Measurements from ENCODE around the gene SRRT.
"Not testable (repeated sequence)": the region's sequence is repeated elsewhere in the genome, so short reads cannot be mapped to it uniquely, and the experiment has no call there.

The SRRT gene

DNA sequence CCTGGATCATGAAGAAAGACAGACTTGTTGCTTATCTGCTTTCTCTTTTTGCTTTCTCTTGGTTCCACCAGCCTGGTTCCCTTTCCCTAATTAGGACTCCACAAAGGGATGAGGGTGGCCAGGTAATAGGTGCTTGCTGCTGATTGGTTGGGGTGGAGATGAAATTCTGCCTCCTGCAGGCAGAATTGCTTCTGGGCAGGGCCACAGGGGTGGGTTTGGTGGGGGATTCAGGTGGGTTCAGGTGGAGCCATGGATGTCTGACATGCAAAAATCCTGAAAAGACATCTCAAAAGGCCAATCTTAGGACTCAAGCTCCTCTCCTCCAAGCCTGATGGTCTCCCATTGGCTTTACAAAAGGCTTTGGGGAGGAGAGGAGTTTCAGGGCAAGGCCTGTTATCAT lies 46.1 kb downstream of the SRRT start:
- Histone ChIP-seq H3K9ac (ENCODE audit: low read length) (no peak overlapping the region), H3K27ac (ENCODE audit: low read depth, low read length, poor library complexity, severe bottlenecking) (no peak overlapping the region), H3K4me3 (ENCODE audit: low read depth, low read length, poor library complexity, severe bottlenecking) (no peak overlapping the region), H3K27me3 (ENCODE audit: insufficient read depth, low read length) (no peaks in the 10 kb centered on the region), H3K9me2 (ENCODE audit: low read depth, low read length) (no peaks in the 10 kb centered on the region), H3K79me2 (ENCODE audit: insufficient read depth, low read length) (no peaks in the 10 kb centered on the region), H3K9me3 (ENCODE audit: low read length) (no peaks in the 10 kb centered on the region), H4K20me1 (ENCODE audit: insufficient read depth, low read length) (no peaks in the 10 kb centered on the region), H3F3A (ENCODE audit: insufficient read depth, low read length) (no peaks in the 10 kb centered on the region), H2AFZ (ENCODE audit: low read length) (no peak overlapping the region), H3K36me3 (ENCODE audit: insufficient read depth, low read length) (no peaks in the 10 kb centered on the region), H3K4me2 (ENCODE audit: low read length) (no peak overlapping the region), H3K4me1 (ENCODE audit: insufficient read depth, low read length, severe bottlenecking) (no peaks in the 10 kb centered on the region)
- TF ChIP-seq, protein P1, sequence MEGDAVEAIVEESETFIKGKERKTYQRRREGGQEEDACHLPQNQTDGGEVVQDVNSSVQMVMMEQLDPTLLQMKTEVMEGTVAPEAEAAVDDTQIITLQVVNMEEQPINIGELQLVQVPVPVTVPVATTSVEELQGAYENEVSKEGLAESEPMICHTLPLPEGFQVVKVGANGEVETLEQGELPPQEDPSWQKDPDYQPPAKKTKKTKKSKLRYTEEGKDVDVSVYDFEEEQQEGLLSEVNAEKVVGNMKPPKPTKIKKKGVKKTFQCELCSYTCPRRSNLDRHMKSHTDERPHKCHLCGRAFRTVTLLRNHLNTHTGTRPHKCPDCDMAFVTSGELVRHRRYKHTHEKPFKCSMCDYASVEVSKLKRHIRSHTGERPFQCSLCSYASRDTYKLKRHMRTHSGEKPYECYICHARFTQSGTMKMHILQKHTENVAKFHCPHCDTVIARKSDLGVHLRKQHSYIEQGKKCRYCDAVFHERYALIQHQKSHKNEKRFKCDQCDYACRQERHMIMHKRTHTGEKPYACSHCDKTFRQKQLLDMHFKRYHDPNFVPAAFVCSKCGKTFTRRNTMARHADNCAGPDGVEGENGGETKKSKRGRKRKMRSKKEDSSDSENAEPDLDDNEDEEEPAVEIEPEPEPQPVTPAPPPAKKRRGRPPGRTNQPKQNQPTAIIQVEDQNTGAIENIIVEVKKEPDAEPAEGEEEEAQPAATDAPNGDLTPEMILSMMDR (IDR thresholded peaks at IDR 0.05; ENCODE audit: low read length), result no peak
- no peak for TF ChIP-seq EZH2 (IDR thresholded peaks at IDR 0.05; ENCODE audit: borderline replicate concordance, low read length)

DNA sequence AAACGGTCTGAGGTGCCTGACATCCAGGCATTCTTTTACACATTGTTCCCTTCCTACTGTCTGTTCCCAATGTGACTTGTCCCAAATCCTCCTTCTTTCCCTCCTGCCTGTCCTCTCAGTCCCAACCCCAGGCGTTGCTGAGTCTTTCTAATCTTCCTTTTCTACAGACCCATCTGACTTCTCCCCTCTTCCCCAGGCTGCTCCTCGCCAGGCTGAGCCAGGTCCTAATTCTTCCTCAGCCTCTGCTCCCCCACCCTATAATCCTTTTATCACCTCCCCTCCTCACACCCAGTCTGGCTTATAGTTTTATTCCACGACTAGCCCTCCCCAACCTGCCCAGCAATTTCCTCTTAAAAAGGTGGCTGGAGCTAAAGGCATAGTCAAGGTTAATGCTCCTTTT lies 48.7 kb downstream of the SRRT start:
- not testable (repeated sequence) for H3K27ac ChIP-seq (ENCODE audit: low read depth, low read length, poor library complexity, severe bottlenecking); H3K9ac ChIP-seq (ENCODE audit: low read length); H3K4me3 ChIP-seq (ENCODE audit: low read depth, low read length, poor library complexity, severe bottlenecking); H3K9me3 ChIP-seq (ENCODE audit: low read length); H3K27me3 ChIP-seq (ENCODE audit: insufficient read depth, low read length); H3K4me2 ChIP-seq (ENCODE audit: low read length); H3K79me2 ChIP-seq (ENCODE audit: insufficient read depth, low read length); H3K4me1 ChIP-seq (ENCODE audit: insufficient read depth, low read length, severe bottlenecking); H3F3A ChIP-seq (ENCODE audit: insufficient read depth, low read length); H2AFZ ChIP-seq (ENCODE audit: low read length); H3K9me2 ChIP-seq (ENCODE audit: low read depth, low read length); H3K36me3 ChIP-seq (ENCODE audit: insufficient read depth, low read length); H4K20me1 ChIP-seq (ENCODE audit: insufficient read depth, low read length)

GRCh38 chr7:100929808-100930174 lies 54.9 kb downstream of the SRRT start:
- H2AFZ ChIP-seq (ENCODE audit: low read length), result no peak overlapping the region
- no peaks in the 10 kb centered on the region for H3K4me1 ChIP-seq (ENCODE audit: insufficient read depth, low read length, severe bottlenecking)
- no peaks in the 10 kb centered on the region for H3K9me2 ChIP-seq (ENCODE audit: low read depth, low read length)
- TF ChIP-seq, protein P1 (IDR thresholded peaks at IDR 0.05; ENCODE audit: low read length), result no peak
- TF ChIP-seq EZH2 (IDR thresholded peaks at IDR 0.05; ENCODE audit: borderline replicate concordance, low read length), result no peak
- no peak overlapping the region for H3K4me2 ChIP-seq (ENCODE audit: low read length)
- peaks cover 6% of the 10 kb centered on the region for H3K9me3 ChIP-seq (ENCODE audit: low read length)
- no peaks in the 10 kb centered on the region for H3K79me2 ChIP-seq (ENCODE audit: insufficient read depth, low read length)
- H3K27me3 ChIP-seq (ENCODE audit: insufficient read depth, low read length), result peaks cover 17% of the 10 kb centered on the region; the same call in 1 of the 2 replicates
- H3K9ac ChIP-seq (ENCODE audit: low read length), result no peak overlapping the region
- no peak overlapping the region for H3K27ac ChIP-seq (ENCODE audit: low read depth, low read length, poor library complexity, severe bottlenecking)
- H3K36me3 ChIP-seq (ENCODE audit: insufficient read depth, low read length), result no peaks in the 10 kb centered on the region
- H4K20me1 ChIP-seq (ENCODE audit: insufficient read depth, low read length), result no peaks in the 10 kb centered on the region
- no peaks in the 10 kb centered on the region for H3F3A ChIP-seq (ENCODE audit: insufficient read depth, low read length)
- no peak overlapping the region for H3K4me3 ChIP-seq (ENCODE audit: low read depth, low read length, poor library complexity, severe bottlenecking)

DNA sequence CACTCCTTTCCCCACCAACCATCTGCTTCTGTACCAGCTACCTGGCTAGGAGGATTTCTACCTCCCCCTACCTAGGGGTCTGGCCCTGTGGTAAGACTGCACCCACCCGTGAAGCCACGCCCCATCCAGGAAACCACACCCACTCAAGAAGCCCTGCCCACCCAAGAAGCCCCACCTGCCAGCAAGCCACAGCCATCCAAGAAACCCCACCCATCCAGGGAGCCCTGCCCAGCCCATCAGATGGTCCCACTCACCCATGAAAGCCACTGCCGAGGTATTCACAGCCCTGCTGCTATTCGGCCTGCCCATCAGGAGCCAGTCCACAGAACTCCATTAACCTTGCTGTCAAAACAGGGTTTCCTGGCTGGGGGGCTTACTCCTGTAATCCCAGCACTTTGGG lies 58.8 kb downstream of the SRRT start:
- no peak overlapping the region for H2AFZ ChIP-seq (ENCODE audit: low read length)
- no peak overlapping the region for H3K4me3 ChIP-seq (ENCODE audit: low read depth, low read length, poor library complexity, severe bottlenecking)
- no peaks in the 10 kb centered on the region for H3F3A ChIP-seq (ENCODE audit: insufficient read depth, low read length)
- no peak for TF ChIP-seq EZH2 (IDR thresholded peaks at IDR 0.05; ENCODE audit: borderline replicate concordance, low read length)
- TF ChIP-seq, protein P1 (IDR thresholded peaks at IDR 0.05; ENCODE audit: low read length), result no peak
- H3K27me3 ChIP-seq (ENCODE audit: insufficient read depth, low read length), result peaks cover 22% of the 10 kb centered on the region; the same call in 1 of the 2 replicates
- no peak overlapping the region for H3K9ac ChIP-seq (ENCODE audit: low read length)
- H3K4me2 ChIP-seq (ENCODE audit: low read length), result no peak overlapping the region
- no peaks in the 10 kb centered on the region for H3K36me3 ChIP-seq (ENCODE audit: insufficient read depth, low read length)
- no peaks in the 10 kb centered on the region for H4K20me1 ChIP-seq (ENCODE audit: insufficient read depth, low read length)
- H3K9me2 ChIP-seq (ENCODE audit: low read depth, low read length), result no peaks in the 10 kb centered on the region
- no peak overlapping the region for H3K27ac ChIP-seq (ENCODE audit: low read depth, low read length, poor library complexity, severe bottlenecking)
- H3K4me1 ChIP-seq (ENCODE audit: insufficient read depth, low read length, severe bottlenecking), result no peaks in the 10 kb centered on the region
- peaks cover 6% of the 10 kb centered on the region for H3K9me3 ChIP-seq (ENCODE audit: low read length)
- H3K79me2 ChIP-seq (ENCODE audit: insufficient read depth, low read length), result no peaks in the 10 kb centered on the region

- not testable (repeated sequence) for H3K4me2 ChIP-seq (ENCODE audit: low read length); H3K36me3 ChIP-seq (ENCODE audit: insufficient read depth, low read length); H3K9me2 ChIP-seq (ENCODE audit: low read depth, low read length); H3K4me1 ChIP-seq (ENCODE audit: insufficient read depth, low read length, severe bottlenecking); H3K27ac ChIP-seq (ENCODE audit: low read depth, low read length, poor library complexity, severe bottlenecking); H2AFZ ChIP-seq (ENCODE audit: low read length); H3K4me3 ChIP-seq (ENCODE audit: low read depth, low read length, poor library complexity, severe bottlenecking); H3K79me2 ChIP-seq (ENCODE audit: insufficient read depth, low read length); H3F3A ChIP-seq (ENCODE audit: insufficient read depth, low read length); H3K9ac ChIP-seq (ENCODE audit: low read length); H4K20me1 ChIP-seq (ENCODE audit: insufficient read depth, low read length); H3K9me3 ChIP-seq (ENCODE audit: low read length)
- peaks cover 20% of the 10 kb centered on the region for H3K27me3 ChIP-seq (ENCODE audit: insufficient read depth, low read length)
These were observed 60.5 kb downstream of the SRRT start for GRCh38 chr7:100935381-100935780.

- not testable (repeated sequence) for H3K27ac ChIP-seq (ENCODE audit: low read depth, low read length, poor library complexity, severe bottlenecking); H3K4me2 ChIP-seq (ENCODE audit: low read length); H3K79me2 ChIP-seq (ENCODE audit: insufficient read depth, low read length); H3K9me2 ChIP-seq (ENCODE audit: low read depth, low read length); H4K20me1 ChIP-seq (ENCODE audit: insufficient read depth, low read length); H3K9ac ChIP-seq (ENCODE audit: low read length); H3K4me1 ChIP-seq (ENCODE audit: insufficient read depth, low read length, severe bottlenecking); H3K4me3 ChIP-seq (ENCODE audit: low read depth, low read length, poor library complexity, severe bottlenecking); H3K36me3 ChIP-seq (ENCODE audit: insufficient read depth, low read length); H2AFZ ChIP-seq (ENCODE audit: low read length); H3K9me3 ChIP-seq (ENCODE audit: low read length); H3F3A ChIP-seq (ENCODE audit: insufficient read depth, low read length)
- peaks cover 20% of the 10 kb centered on the region for H3K27me3 ChIP-seq (ENCODE audit: insufficient read depth, low read length)
These were observed 61.3 kb downstream of the SRRT start for GRCh38 chr7:100936167-100936566.

All from OCI-LY1 (cell line).